Mesothelial cell of epicardium (in vitro differentiated cells): ENCODE measurements around the gene CCDC3. TPM values are rescaled to one million over a fixed set of nuclear protein-coding genes. Genes with fewer than 3 reads are reported as not detected.

Source experiments
- DNase-seq, 2 experiments: peaks; one replicate each; pipeline ENCODE4 v3.0.0; 2021; ENCODE audit warnings: low spot score in 2 of 2; ENCODE audit not compliant: unreplicated experiment in 2 of 2
- H3K27ac Mint-ChIP-seq: 2 replicates; pipeline ENCODE4 v1.8.0; 2021; ENCODE audit warnings: mixed read lengths
- H3K27me3 Mint-ChIP-seq: 2 replicates; pipeline ENCODE4 v1.8.0; 2021; ENCODE audit warnings: low read depth, mixed read lengths
- H3K36me3 Mint-ChIP-seq: 2 replicates; pipeline ENCODE4 v1.8.0; 2021; ENCODE audit warnings: mixed read lengths
- H3K4me1 Mint-ChIP-seq: 2 replicates; pipeline ENCODE4 v1.8.0; 2021; ENCODE audit warnings: mixed read lengths
- H3K4me3 Mint-ChIP-seq: 2 replicates; pipeline ENCODE4 v1.8.0; 2021; ENCODE audit warnings: mild to moderate bottlenecking, moderate library complexity, mixed read lengths
- H3K9me3 Mint-ChIP-seq: 2 replicates; pipeline ENCODE4 v1.8.0; 2021; ENCODE audit warnings: mixed read lengths
- total RNA-seq: library from RNA; stranded (reverse); gene quantifications from 3 replicates; pipeline ENCODE4 v1.2.1, GENCODE V29; 2021
- TF ChIP-seq, protein P1 (sequence below): fragments of 200-600 bp; sonication (generic); IDR thresholded peaks from one replicate; pipeline ENCODE4 v1.5.0; 2021; ENCODE audit warnings: antibody characterized with exemption; ENCODE audit not compliant: unreplicated experiment

CCDC3 gene
- total RNA-seq, 1 donor from 2014 or later = 5.7 TPM

DNA sequence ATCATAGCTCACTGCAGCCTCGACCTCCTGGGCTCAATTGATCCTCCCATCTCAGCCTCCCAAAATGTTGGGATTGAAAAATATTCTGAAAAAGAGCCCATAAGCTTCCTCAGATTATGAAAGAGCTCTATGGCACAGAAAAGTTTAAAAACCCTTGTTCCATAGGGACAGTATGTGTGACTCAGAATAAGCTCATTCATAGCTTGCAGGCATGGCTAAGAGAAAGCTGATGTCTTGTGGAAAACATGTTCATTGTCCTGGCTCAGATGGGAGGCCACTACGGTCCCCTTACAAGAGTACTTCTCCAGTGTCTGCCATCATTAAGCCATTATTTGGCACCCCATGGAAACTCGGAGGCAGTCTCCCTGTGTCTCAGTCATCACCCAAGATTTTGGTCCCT, 64.0 kb downstream of the CCDC3 start:
- Mint-ChIP-seq H3K27ac (no peak overlapping the region), H3K4me3 (no peak overlapping the region), H3K36me3 (no peaks in the 10 kb centered on the region), H3K4me1 (no peaks in the 10 kb centered on the region), H3K27me3 (no peaks in the 10 kb centered on the region), H3K9me3 (peaks cover 18% of the 10 kb centered on the region)
- TF ChIP-seq, protein P1, sequence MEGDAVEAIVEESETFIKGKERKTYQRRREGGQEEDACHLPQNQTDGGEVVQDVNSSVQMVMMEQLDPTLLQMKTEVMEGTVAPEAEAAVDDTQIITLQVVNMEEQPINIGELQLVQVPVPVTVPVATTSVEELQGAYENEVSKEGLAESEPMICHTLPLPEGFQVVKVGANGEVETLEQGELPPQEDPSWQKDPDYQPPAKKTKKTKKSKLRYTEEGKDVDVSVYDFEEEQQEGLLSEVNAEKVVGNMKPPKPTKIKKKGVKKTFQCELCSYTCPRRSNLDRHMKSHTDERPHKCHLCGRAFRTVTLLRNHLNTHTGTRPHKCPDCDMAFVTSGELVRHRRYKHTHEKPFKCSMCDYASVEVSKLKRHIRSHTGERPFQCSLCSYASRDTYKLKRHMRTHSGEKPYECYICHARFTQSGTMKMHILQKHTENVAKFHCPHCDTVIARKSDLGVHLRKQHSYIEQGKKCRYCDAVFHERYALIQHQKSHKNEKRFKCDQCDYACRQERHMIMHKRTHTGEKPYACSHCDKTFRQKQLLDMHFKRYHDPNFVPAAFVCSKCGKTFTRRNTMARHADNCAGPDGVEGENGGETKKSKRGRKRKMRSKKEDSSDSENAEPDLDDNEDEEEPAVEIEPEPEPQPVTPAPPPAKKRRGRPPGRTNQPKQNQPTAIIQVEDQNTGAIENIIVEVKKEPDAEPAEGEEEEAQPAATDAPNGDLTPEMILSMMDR = no peak
- DNase-seq = no peak

DNA sequence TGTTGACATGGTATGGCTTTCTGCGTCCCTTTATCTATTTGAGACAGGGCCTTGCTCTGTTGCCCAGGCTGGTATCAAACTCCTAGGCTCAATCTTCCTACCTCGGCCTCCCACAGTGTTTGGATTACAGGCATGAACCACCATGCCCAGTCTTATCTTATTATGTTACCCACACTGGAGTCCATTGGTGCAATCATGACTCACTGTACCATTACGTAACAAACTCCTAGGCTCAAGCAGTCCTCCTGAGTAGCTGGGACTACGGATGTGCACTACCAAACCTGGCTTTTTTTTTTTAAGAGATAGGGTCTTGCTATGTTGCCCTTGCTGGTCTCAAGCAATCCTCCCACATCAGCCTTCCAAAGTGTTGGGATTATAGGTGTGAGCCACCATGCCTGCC, 66.7 kb downstream of the CCDC3 start:
- no peak overlapping the region for H3K4me3 Mint-ChIP-seq
- TF ChIP-seq, protein P1 = no peak
- peaks cover 18% of the 10 kb centered on the region for H3K9me3 Mint-ChIP-seq
- no peak overlapping the region for H3K27ac Mint-ChIP-seq
- no peak for DNase-seq
- H3K27me3 Mint-ChIP-seq = no peaks in the 10 kb centered on the region
- H3K4me1 Mint-ChIP-seq = no peaks in the 10 kb centered on the region
- H3K36me3 Mint-ChIP-seq = no peaks in the 10 kb centered on the region

DNA sequence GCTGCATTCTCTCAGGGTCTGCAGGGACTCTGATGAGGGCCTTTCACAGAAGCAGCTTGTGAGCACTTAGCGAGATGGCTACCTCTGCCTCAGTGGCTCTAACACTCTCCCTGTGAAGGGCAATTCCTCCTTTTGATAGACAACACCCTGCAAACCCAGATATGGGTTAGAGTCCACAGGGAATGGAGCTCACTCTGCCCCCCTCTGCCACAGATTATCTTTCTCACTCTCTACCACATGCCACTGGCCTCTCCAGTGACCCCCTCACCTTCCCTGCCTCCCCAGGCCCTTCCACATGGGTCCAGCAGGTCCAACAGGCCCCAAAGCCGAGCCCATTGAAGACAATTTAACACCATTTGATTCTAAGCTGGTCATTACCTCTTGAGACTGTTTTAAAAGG, 72.1 kb downstream of the CCDC3 start:
- H3K4me3 Mint-ChIP-seq = no peak overlapping the region
- H3K36me3 Mint-ChIP-seq = peaks cover 3% of the 10 kb centered on the region
- TF ChIP-seq, protein P1 = no peak
- H3K4me1 Mint-ChIP-seq = no peaks in the 10 kb centered on the region
- H3K27me3 Mint-ChIP-seq = no peaks in the 10 kb centered on the region
- DNase-seq = no peak
- H3K9me3 Mint-ChIP-seq = peaks cover 27% of the 10 kb centered on the region
- H3K27ac Mint-ChIP-seq = no peak overlapping the region

DNA sequence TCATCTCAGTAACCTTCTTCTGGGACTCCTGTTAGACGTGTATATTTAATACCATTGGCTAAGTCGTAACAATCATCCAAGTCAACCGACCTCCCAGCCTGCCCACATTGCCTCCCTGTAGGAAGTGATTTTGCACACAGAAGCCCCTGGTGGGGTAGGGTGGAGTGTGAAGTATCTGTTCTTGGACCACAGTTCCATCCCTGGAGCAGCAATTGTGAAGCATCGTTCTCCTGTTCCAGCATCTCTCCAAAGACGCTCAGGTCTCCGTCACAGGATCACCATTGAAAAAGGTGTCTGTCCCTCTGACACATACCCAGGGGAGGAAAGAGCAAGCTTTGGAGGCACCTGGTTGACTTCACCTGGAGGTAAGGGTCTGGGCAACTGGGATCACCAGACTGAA, 72.9 kb downstream of the CCDC3 start:
- TF ChIP-seq, protein P1 = no peak
- Mint-ChIP-seq H3K27me3 (no peaks in the 10 kb centered on the region), H3K36me3 (peaks cover 3% of the 10 kb centered on the region), H3K27ac (no peak overlapping the region), H3K9me3 (peaks cover 21% of the 10 kb centered on the region), H3K4me3 (no peak overlapping the region), H3K4me1 (no peaks in the 10 kb centered on the region)
- DNase-seq = no peak

DNA sequence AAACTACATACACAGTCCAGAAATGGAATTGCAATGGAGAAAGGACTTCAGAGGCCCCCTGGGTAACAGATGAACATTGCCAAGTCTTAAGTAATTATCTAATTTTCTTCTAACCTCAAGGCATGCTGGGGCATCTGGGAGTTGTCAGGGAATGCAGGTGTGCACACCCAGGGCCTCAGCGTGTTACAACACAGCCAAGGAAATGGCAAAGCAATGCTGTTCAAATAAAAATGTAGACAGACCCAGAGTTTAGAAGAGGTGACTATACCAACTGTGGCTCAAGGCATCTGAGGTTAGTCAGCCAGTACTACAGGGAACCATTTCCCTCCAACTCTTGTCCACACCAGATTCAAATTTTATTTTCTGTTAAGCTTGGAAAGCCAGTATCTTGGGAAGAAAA, 73.6 kb downstream of the CCDC3 start:
- TF ChIP-seq, protein P1 = no peak
- Mint-ChIP-seq H3K4me3 (no peak overlapping the region), H3K36me3 (peaks cover 3% of the 10 kb centered on the region), H3K4me1 (no peaks in the 10 kb centered on the region), H3K27me3 (no peaks in the 10 kb centered on the region), H3K9me3 (peaks cover 17% of the 10 kb centered on the region), H3K27ac (no peak overlapping the region)
- no peak for DNase-seq

DNA sequence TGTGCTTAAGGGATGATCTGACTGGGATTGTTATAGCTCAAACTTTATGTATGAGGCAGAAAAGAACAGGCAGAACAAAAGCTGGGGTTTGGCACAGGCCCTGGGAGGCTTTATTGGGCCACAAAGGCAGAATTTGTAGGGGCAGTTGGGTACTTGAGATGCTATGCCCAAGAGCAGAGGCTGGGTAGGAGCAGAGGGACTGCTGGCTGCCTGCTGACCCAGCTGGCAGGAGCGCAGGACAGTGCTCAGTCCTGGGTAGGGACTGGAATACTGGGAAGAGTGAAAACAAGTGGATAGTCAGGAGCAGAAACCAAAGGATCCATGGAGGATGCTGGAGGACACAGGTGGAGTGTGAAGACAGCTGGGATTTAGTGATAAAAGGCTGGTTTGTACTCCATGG, 75.7 kb downstream of the CCDC3 start:
- Mint-ChIP-seq H3K4me1 (peaks cover 6% of the 10 kb centered on the region), H3K36me3 (peaks cover 3% of the 10 kb centered on the region), H3K27ac (no peak overlapping the region), H3K27me3 (no peaks in the 10 kb centered on the region), H3K4me3 (no peak overlapping the region), H3K9me3 (peaks cover 14% of the 10 kb centered on the region)
- DNase-seq = no peak
- TF ChIP-seq, protein P1 = no peak
